HG02759 (cell line): ENCODE results near the gene PTDSS2.
"Not testable (repeated sequence)": the region's sequence is repeated elsewhere in the genome, so short reads cannot be mapped to it uniquely, and the experiment has no call there.

Experiments
- ATAC-seq: cut with Tn5 transposase; IDR thresholded peaks from one replicate; pipeline ENCODE4 v1.9.1; 2021; ENCODE audit warnings: mild to moderate bottlenecking, moderate library complexity; ENCODE audit not compliant: unreplicated experiment

Gene PTDSS2

GRCh38 chr11:429931-430456 is 20.1 kb upstream of the PTDSS2 start:
- ATAC-seq, result no peak

GRCh38 chr11:431921-432320 is 18.2 kb upstream of the PTDSS2 start:
- ATAC-seq, result no peak

DNA sequence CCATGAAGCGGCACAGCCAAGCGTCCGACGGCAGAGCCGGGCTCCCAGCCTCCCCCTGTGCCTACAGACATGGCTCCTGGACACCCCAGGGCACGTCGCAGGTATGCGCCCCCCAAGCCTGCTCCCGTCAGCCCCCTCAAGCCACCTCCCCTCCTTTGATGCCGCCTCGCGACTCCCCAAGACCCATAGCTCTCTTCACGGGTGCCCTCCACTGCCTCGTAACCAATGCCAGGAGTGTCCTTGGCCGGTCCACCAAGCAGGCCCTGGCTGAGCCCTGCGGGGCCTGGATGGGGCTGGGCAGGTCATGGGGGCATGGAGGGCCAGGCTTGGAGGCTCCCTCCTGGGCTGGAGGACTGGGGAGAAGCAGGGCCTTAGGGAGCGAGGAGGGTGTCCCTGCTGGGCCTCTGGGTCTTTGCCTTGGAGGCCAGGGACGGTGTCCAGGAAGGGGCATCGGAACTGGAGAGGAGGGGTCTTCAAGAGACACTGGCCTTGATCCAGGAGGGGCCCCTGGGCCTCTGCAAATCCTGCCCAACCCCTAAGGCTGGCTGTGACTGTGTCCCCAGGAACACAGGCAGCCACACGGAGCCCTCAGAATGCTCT is 17.5 kb upstream of the PTDSS2 start:
- ATAC-seq, result no peak

GRCh38 chr11:433111-433510 is 17.0 kb upstream of the PTDSS2 start:
- ATAC-seq, result no peak

DNA sequence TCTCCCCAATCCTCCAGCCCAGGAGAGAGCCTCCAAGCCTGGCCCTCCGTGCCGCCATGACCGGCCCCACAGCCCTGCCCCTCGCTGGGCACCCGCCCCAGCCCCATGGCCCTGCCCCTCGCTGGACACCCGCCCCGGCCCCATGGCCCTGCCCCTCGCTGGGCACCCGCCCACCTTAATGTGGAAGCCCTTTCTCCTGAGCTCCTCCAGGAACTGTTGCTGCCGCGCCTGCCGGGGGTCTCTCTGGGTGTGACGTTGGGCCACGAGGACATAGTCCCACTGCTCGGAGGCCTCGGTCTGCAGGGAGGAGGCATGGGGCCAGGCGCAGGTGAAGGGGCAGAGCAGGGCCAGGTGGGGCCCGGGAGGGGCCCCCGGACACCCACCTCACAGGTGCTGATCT is 16.4 kb upstream of the PTDSS2 start:
- no peak for ATAC-seq

GRCh38 chr11:434496-434895 is 15.6 kb upstream of the PTDSS2 start:
- no peak for ATAC-seq

DNA sequence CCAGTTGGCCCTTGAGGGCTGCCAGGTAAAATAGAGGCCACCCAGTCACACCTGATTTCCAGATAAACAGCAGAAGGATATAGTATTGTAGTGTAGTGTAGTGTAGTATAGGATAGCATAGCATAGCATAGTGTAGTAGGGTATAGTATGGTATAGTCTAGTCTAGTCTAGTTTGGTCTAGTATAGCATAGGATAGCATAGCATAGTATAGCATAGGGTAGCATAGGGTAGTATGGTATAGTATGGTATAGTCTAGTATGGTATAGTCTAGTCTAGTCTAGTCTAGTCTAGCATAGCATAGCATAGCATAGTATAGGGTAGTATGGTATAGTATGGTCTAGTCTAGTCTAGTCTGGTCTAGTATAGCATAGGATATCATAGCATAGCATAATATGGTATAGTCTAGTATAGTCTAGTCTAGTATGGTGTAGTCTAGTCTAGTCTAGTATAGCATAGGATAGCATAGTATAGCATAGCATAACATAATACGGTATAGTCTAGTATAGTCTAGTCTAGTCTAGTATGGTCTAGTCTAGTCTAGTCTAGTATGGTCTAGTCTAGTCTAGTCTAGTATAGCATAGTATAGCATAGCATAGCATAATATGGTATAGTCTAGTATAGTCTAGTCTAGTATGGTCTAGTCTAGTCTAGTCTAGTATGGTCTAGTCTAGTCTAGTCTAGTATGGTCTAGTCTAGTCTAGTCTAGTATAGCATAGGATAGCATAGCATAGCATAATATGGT is 14.9 kb upstream of the PTDSS2 start:
- not testable (repeated sequence) for ATAC-seq

GRCh38 chr11:437228-437870 is 12.7 kb upstream of the PTDSS2 start:
- no peak for ATAC-seq

DNA sequence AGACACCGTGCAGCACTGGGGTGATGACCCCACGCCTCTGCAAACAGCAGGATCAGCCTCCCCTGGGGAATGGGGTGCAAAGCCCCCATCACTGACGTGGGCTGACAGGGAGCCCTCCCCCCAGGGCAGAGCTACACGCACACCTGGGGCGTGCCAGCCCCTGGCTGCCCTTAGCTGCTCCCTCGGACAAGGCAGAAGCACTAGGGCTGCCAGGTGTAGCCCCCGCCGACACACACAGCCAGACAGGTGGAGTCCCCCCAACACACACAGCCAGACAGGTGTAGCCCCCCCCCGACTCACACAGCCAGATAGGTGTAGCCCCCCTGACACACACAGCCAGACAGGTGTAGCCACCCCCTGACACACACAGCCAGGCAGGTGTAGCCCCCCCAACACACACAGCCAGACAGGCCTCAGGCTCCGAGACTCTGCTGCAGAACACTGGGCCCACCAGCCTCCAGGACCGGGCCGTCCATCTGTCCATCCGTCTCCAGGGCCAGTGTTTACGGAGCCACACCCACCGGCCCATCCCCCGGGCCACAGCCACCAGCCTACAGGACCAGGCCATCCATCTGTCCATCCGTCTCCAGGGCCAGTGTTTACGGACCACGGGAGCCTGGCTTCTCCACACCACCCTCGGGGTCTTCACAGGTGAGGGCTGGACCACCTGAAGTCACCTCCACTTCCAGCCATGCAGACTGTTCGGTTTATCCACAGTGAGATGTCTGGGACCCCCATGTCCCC is 11.8 kb upstream of the PTDSS2 start:
- no peak for ATAC-seq

DNA sequence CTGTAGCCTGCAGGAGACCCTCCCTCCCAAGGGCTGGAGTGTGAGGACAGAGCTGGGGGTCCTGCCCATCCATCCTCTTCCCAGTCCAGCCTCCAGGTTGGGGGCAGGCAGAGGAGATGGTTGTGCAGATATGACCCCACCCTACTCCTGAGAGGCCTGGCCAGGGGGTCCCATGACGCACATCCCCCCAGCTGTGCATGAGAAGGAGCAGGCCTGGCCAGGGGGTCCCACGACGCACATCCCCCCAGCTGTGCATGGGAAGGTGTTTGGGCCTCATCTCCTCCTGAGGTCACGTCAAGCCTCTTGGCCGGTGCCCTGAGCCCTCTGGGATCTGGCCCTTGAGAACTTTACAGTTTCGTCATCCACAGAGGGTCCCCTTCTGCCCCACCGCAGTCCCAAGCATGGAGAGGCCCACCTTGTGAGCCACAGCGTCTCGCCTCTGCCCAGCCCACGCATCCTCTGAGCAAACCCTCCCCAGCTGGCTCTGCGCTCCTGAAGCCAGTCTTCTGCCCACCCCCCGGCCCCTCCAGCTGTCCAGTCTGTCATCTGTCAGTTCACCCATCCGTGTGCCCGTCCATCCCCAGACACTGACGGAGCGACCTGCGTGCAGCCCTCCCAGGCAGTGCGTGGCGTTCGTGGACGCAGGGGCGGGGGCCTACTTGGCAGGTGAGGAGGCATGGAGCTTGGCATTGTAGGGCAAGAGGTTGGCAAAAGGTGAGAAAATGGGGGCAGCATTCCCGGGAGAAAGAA is 10.6 kb upstream of the PTDSS2 start:
- ATAC-seq, result no peak

GRCh38 chr11:440065-441042 is 9.7 kb upstream of the PTDSS2 start:
- ATAC-seq, result no peak

DNA sequence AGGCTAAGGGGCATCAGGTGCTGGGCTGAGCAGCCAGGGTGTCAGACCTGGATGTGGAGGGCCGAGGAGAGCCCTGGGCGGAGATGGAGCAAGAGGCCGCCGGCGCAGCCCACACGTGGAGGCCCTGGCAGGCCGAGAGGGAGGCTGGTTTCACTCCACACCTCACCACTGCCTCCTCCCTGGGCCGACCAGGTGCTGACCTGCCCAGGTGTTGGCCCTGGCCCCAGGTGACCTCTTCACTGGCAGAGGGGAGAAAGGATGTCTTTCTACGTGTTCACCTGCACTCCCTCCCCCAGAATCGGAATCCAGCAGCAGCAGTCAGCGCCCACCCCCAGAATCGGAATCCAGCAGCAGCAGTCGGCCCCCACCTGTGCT is 9.0 kb upstream of the PTDSS2 start:
- ATAC-seq, result no peak

- peak; percentile 72 for ATAC-seq
Measured at GRCh38 chr11:441418-442274, 8.4 kb upstream of the PTDSS2 start, which contains the start of gene ANO9. Gene ANO9, minus strand, starts transcription at chr11:442011. Its CDS starts 85 bp downstream, at chr11:441926.

GRCh38 chr11:442611-443081 is 7.4 kb upstream of the PTDSS2 start:
- ATAC-seq, result no peak

DNA sequence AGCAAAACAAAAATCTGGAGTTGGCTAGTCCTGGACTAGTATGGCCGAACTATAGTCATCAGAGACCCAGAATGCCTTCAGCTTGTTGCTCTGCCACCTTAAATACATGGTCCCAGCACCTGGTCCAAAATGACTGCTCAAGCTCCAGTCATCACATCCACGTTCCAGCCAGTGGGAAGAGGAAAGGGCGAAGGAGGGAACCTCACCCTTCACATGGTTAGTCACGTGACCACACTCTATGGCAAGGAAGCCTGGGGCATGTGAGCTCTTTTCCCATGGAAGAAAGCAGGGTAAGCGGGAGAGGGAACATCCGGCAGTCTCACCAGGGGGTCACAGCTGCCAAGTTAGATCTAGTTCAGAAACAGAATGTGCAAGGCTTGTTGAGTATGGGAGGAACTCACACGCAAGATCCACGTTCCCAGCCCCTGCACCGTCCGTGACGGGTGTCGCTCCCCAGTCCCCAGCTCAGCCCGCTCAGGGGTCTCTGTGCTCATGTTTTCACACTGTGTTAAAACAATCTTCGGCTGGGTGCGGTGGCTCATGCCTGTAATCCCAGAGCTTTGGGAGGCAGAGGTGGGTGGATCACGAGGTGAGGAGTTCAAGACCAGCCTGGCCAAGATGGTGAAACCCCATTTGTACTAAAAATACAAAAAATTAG is 6.4 kb upstream of the PTDSS2 start:
- ATAC-seq, result no peak

DNA sequence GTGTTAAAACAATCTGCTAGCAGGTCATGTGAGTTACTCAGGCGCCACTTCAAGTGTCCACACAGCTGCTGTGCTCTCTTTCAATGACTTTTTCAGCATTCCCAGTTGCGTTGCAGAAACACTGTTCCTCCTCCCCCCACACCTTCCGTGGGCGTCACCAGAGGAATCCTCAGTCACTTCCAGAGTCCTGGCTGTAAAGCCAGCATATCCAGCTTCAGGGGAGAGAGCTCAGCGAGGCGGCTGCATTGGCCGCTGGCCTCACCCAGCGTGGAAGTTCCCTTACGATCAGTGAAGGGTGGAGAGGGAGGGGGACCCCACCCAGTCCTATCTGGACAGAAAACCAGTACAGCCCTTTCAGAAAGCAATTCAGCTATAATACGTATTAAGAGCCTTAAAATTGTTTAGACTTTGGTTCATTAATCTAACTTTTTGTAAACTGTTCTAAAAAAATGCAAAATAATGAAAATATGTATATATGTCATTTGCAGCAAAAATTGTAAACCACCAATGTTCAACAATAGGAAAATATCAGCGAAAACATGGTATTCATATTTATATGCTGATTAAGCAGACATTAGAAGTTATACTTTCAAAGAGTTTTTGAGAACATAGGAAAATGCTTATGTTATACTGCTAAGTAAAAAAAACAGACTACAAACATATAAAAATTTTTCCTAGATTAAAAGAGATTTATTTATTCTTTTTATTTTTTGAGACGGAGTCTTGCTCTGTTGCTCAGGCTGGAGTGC is 5.5 kb upstream of the PTDSS2 start:
- ATAC-seq, result no peak
